BE2C (cell line): Measurements from ENCODE around the gene RPS6KA3.

ENCODE experiments used
- DNase-seq: peaks from one replicate; pipeline ENCODE4 v3.0.0-alpha.2; 2020
- H3K27me3 ChIP-seq: fragments of 250-450 bp; sonication (Bioruptor Pico); 2 replicates; pipeline ENCODE4 v1.5.1; 2020; ENCODE audit warnings: mild to moderate bottlenecking
- H3K36me3 ChIP-seq: fragments of 250-450 bp; sonication (Bioruptor Pico); 2 replicates; pipeline ENCODE4 v1.5.1; 2020; ENCODE audit warnings: mild to moderate bottlenecking
- H3K4me1 ChIP-seq: fragments of 250-450 bp; sonication (Bioruptor Pico); 2 replicates; pipeline ENCODE4 v1.5.1; 2020
- H3K4me3 ChIP-seq: 2 replicates; pipeline ENCODE4 v1.5.1; 2011; ENCODE audit warnings: low read depth, low read length
- H3K9me3 ChIP-seq: fragments of 250-450 bp; sonication (Bioruptor Pico); 2 replicates; pipeline ENCODE4 v1.5.1; 2020
- TF ChIP-seq, protein P1 (sequence below): IDR thresholded peaks from 2 replicates; pipeline ENCODE4 v1.5.1; 2012; ENCODE audit warnings: mild to moderate bottlenecking, low read depth, low read length

Gene RPS6KA3

GRCh38 chrX:20270562-20270890 is 3.8 kb upstream of the RPS6KA3 start:
- H3K27me3 ChIP-seq: no peaks in the 10 kb centered on the region
- no peaks in the 10 kb centered on the region for H3K9me3 ChIP-seq
- no peaks in the 10 kb centered on the region for H3K36me3 ChIP-seq
- DNase-seq: no peak
- H3K4me1 ChIP-seq: no peaks in the 10 kb centered on the region
- TF ChIP-seq, protein P1, sequence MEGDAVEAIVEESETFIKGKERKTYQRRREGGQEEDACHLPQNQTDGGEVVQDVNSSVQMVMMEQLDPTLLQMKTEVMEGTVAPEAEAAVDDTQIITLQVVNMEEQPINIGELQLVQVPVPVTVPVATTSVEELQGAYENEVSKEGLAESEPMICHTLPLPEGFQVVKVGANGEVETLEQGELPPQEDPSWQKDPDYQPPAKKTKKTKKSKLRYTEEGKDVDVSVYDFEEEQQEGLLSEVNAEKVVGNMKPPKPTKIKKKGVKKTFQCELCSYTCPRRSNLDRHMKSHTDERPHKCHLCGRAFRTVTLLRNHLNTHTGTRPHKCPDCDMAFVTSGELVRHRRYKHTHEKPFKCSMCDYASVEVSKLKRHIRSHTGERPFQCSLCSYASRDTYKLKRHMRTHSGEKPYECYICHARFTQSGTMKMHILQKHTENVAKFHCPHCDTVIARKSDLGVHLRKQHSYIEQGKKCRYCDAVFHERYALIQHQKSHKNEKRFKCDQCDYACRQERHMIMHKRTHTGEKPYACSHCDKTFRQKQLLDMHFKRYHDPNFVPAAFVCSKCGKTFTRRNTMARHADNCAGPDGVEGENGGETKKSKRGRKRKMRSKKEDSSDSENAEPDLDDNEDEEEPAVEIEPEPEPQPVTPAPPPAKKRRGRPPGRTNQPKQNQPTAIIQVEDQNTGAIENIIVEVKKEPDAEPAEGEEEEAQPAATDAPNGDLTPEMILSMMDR: no peak
- no peak overlapping the region for H3K4me3 ChIP-seq

- TF ChIP-seq, protein P1: no peak
- Histone ChIP-seq H3K36me3 (no peaks in the 10 kb centered on the region), H3K4me3 (no peak overlapping the region), H3K27me3 (no peaks in the 10 kb centered on the region), H3K4me1 (no peaks in the 10 kb centered on the region), H3K9me3 (no peaks in the 10 kb centered on the region)
- DNase-seq: no peak
Measured at GRCh38 chrX:20269848-20270561, 3.3 kb upstream of the RPS6KA3 start.

GRCh38 chrX:20267931-20268701 is 1.4 kb upstream of the RPS6KA3 start:
- Histone ChIP-seq H3K36me3 (no peaks in the 10 kb centered on the region), H3K4me3 (no peak overlapping the region), H3K27me3 (no peaks in the 10 kb centered on the region), H3K4me1 (no peaks in the 10 kb centered on the region), H3K9me3 (no peaks in the 10 kb centered on the region)
- no peak for DNase-seq
- TF ChIP-seq, protein P1: no peak

GRCh38 chrX:20267607-20267930 is 860 bp upstream of the RPS6KA3 start:
- Histone ChIP-seq H3K4me1 (no peaks in the 10 kb centered on the region), H3K36me3 (no peaks in the 10 kb centered on the region), H3K4me3 (peak overlapping the region; percentile 69), H3K27me3 (no peaks in the 10 kb centered on the region), H3K9me3 (no peaks in the 10 kb centered on the region)
- TF ChIP-seq, protein P1: no peak
- no peak for DNase-seq

GRCh38 chrX:20265726-20266681 is 705 bp downstream of the RPS6KA3 start:
- H3K4me1 ChIP-seq: no peaks in the 10 kb centered on the region
- H3K9me3 ChIP-seq: no peaks in the 10 kb centered on the region
- H3K4me3 ChIP-seq: peak overlapping the region; percentile 83
- H3K36me3 ChIP-seq: no peaks in the 10 kb centered on the region
- H3K27me3 ChIP-seq: no peaks in the 10 kb centered on the region
- DNase-seq: peak; percentile 7
- TF ChIP-seq, protein P1: no peak
